ENCODE results near the gene EVC.

The EVC gene

GRCh38 chr4:5730436-5730835 is 19.4 kb downstream of the EVC start:
- no peak for DNase-seq (ENCODE audit: low read depth)
- no peak overlapping the region for H3K4me3 ChIP-seq (ENCODE audit: low read depth, low read length)
- TF ChIP-seq CTCF (IDR thresholded peaks at IDR 0.05; ENCODE audit: low read depth, low read length, missing control alignments) = no peak

GRCh38 chr4:5730993-5731990 is 20.3 kb downstream of the EVC start:
- H3K4me3 ChIP-seq (ENCODE audit: low read depth, low read length) = no peak overlapping the region
- DNase-seq (ENCODE audit: low read depth) = no peak
- no peak for TF ChIP-seq CTCF (IDR thresholded peaks at IDR 0.05; ENCODE audit: low read depth, low read length, missing control alignments)

- no peak overlapping the region for H3K4me3 ChIP-seq (ENCODE audit: low read depth, low read length)
- no peak for TF ChIP-seq CTCF (IDR thresholded peaks at IDR 0.05; ENCODE audit: low read depth, low read length, missing control alignments)
- no peak for DNase-seq (ENCODE audit: low read depth)
Observed at GRCh38 chr4:5732158-5732557, 21.2 kb downstream of the EVC start.

GRCh38 chr4:5734853-5735252 is 23.9 kb downstream of the EVC start:
- TF ChIP-seq CTCF (IDR thresholded peaks at IDR 0.05; ENCODE audit: low read depth, low read length, missing control alignments) = no peak
- H3K4me3 ChIP-seq (ENCODE audit: low read depth, low read length) = no peak overlapping the region
- no peak for DNase-seq (ENCODE audit: low read depth)

DNA sequence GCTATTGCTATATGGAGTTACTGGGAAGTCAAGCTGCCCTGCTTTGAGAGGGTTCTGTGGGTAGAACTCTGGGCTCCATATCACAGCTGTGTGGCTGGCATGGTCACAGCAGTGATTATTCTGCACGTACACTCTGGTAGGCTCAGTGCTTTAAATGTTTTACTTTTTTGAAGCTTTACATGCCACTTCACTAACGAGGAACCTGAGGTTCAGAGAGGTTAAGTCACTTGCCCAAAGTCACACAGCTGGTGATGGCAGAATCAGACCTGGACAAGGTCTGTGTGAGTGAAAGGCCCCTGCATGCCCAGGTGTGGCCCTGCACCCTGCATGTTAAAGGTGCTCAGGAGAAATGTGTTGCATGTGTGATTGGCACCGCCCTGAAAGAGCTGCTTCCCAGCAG is 24.5 kb downstream of the EVC start:
- no peak for TF ChIP-seq CTCF (IDR thresholded peaks at IDR 0.05; ENCODE audit: low read depth, low read length, missing control alignments)
- H3K4me3 ChIP-seq (ENCODE audit: low read depth, low read length) = no peak overlapping the region

DNA sequence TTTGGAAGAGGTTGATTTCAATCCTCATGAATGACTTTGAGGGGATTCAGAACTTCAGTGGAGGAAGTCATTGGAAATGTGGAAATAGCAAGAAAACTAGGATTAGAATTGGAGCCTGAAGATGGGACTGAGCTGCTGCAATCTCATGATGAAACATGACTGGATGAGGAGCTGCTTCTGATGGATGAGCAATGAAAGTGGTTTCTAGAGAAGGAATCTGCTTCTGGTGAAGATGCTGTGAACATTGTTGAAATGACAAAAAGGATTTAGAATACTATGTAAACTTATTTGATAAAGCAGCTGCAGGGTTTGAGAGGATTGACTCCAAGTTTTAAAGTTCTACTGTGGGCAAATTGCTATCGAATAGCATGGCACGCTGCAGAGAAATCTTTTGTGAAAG is 27.1 kb downstream of the EVC start:
- TF ChIP-seq CTCF (IDR thresholded peaks at IDR 0.05; ENCODE audit: low read depth, low read length, missing control alignments) = no peak
- DNase-seq (ENCODE audit: low read depth) = no peak
- no peak overlapping the region for H3K4me3 ChIP-seq (ENCODE audit: low read depth, low read length)

More for the DNA sequence above, 24.5 kb downstream of the EVC start:
- no peak for DNase-seq (ENCODE audit: low read depth)

DNA sequence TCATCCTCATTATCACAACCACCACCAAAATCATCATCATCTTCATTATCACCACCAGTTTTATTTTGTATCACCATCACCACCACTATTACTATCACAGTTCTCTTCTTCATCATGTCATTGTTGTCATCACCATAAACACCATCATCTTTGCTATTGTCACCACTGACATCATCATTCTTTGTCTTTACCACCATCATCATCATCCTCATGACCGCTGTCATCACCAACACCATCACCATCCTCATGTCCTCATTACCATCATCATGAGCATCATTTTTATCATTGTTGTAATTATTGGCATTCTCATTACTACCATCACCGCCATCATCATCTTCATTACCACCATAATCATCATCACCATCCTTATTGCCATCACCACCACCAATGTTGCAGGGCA is 31.4 kb downstream of the EVC start:
- no peak for TF ChIP-seq CTCF (IDR thresholded peaks at IDR 0.05; ENCODE audit: low read depth, low read length, missing control alignments)
- DNase-seq (ENCODE audit: low read depth) = no peak
- no peak overlapping the region for H3K4me3 ChIP-seq (ENCODE audit: low read depth, low read length)
